Endothelial cell of umbilical vein (primary cell): Measurements from ENCODE around the gene COL18A1. TPM values are rescaled to one million over a fixed set of nuclear protein-coding genes. Genes with fewer than 3 reads are reported as not detected.

Experiments used
- BruUV-seq: library from RNA; stranded (reverse); fragments of 400-500 nt; replicated peaks from 2 replicates; lab custom pipeline; 2021; lab: Mats Ljungman, UMichigan
- CTCF ChIA-PET: fragments of 300-600, 350-600 bp; sonication (Branson Sonifier 250); formaldehyde crosslinking; loops from one replicate; lab custom pipeline; 2021; ENCODE audit warnings: antibody characterized with exemption, inconsistent platforms; lab: Charles Lee
- POLR2A ChIA-PET: fragments of 300-600, 350-600 bp; sonication (Branson Sonifier 250); formaldehyde crosslinking; loops from one replicate; lab custom pipeline; 2021; ENCODE audit warnings: antibody characterized with exemption, inconsistent platforms; lab: Charles Lee
- DNase-seq: peaks from one replicate; pipeline ENCODE4 v3.0.0-alpha.2; 2011; ENCODE audit warnings: low read depth, low spot score
- FAIRE-seq: peaks from 2 replicates; lab custom pipeline; 2011; peaks lifted over from hg19 to GRCh38; lab: Jason Lieb, UNC
- H2AFZ ChIP-seq: 2 replicates; pipeline ENCODE4 v1.6.0; 2012; ENCODE audit warnings: low read depth, low read length, control low read depth, inconsistent platforms
- H3K27ac ChIP-seq: 2 replicates; pipeline ENCODE4 v1.5.1; 2011; ENCODE audit warnings: low read depth, mild to moderate bottlenecking, control low read depth, low read length, moderate library complexity; ENCODE audit not compliant: insufficient read depth
- H3K27me3 ChIP-seq, 2 experiments: 2 replicates each; pipeline versions ENCODE4 v1.6.0 to v1.6.1; 2011; ENCODE audit warnings: low read length in 2 of 2, mixed read lengths in 1 of 2; ENCODE audit not compliant: control insufficient read depth in 2 of 2, insufficient read depth in 2 of 2
- H3K36me3 ChIP-seq, 2 experiments: 2 replicates in 1 of 2; 3 replicates in 1 of 2; pipeline ENCODE4 v1.5.1; 2011; ENCODE audit warnings: low read length in 2 of 2, mild to moderate bottlenecking in 1 of 2, moderate library complexity in 1 of 2; ENCODE audit not compliant: control insufficient read depth in 2 of 2, insufficient read depth in 2 of 2; ENCODE audit errors: extremely low read depth in 1 of 2
- H3K4me1 ChIP-seq: 3 replicates; pipeline ENCODE4 v1.5.1; 2011; ENCODE audit warnings: mild to moderate bottlenecking, low read length; ENCODE audit not compliant: control insufficient read depth, insufficient read depth; ENCODE audit errors: extremely low read depth
- H3K4me2 ChIP-seq: 2 replicates; pipeline ENCODE4 v1.6.1; 2011; ENCODE audit warnings: low read length, control low read depth, mixed read lengths; ENCODE audit not compliant: insufficient read depth
- H3K4me3 ChIP-seq, 3 experiments: fragments of 200-600 bp in 1 of 3; sonication (generic), shearing (Covaris generic) in 1 of 3; replicated peaks in 1 of 3; 2 replicates each; pipeline ENCODE4 v1.5.1; 2011 to 2016; ENCODE audit warnings: control low read depth in 3 of 3, low read length in 3 of 3, mild to moderate bottlenecking in 2 of 3, inconsistent platforms in 1 of 3, low read depth in 1 of 3, moderate library complexity in 1 of 3; ENCODE audit not compliant: insufficient read depth in 1 of 3
- H3K79me2 ChIP-seq: 2 replicates; pipeline ENCODE4 v1.6.0; 2012; ENCODE audit warnings: low read length, inconsistent platforms; ENCODE audit not compliant: control insufficient read depth, insufficient read depth
- H3K9ac ChIP-seq: replicated peaks from 2 replicates; pipeline ENCODE3; 2011; ENCODE audit warnings: low read length, control low read depth; ENCODE audit not compliant: insufficient read depth; ENCODE audit errors: extremely low read depth
- H3K9me1 ChIP-seq: replicated peaks from 3 replicates; pipeline ENCODE4 v1.6.0; 2011; ENCODE audit warnings: mild to moderate bottlenecking, low read length; ENCODE audit not compliant: control insufficient read depth, insufficient read depth; ENCODE audit errors: extremely low read depth
- H3K9me3 ChIP-seq: replicated peaks from 2 replicates; pipeline ENCODE4 v1.5.1; 2012; ENCODE audit warnings: low read length, inconsistent platforms; ENCODE audit not compliant: control insufficient read depth, insufficient read depth
- H4K20me1 ChIP-seq: replicated peaks from 2 replicates; pipeline ENCODE3; 2011; ENCODE audit warnings: mild to moderate bottlenecking, low read length; ENCODE audit not compliant: control insufficient read depth, insufficient read depth; ENCODE audit errors: extremely low read depth
- EZH2 ChIP-seq: IDR thresholded peaks from 2 replicates; pipeline ENCODE4 v1.6.1; 2012; ENCODE audit warnings: borderline replicate concordance, low read depth, mild to moderate bottlenecking, moderate library complexity, low read length, inconsistent platforms; ENCODE audit not compliant: severe bottlenecking
- FOS ChIP-seq: IDR thresholded peaks from 2 replicates; pipeline ENCODE4 v1.6.1; 2011; ENCODE audit warnings: mild to moderate bottlenecking, low read length, moderate library complexity, borderline replicate concordance; ENCODE audit not compliant: insufficient read depth
- GATA2 ChIP-seq: IDR thresholded peaks from 2 replicates; pipeline ENCODE4 v1.7.0; 2011; ENCODE audit warnings: low read depth, mild to moderate bottlenecking, moderate library complexity, mixed read lengths, low read length; ENCODE audit not compliant: insufficient read length, insufficient read depth
- MYC ChIP-seq: IDR thresholded peaks from one replicate; pipeline ENCODE4 v1.6.1; 2011; ENCODE audit warnings: mild to moderate bottlenecking, low read depth, low read length
- dilution Hi-C: fragments of 300-500 bp; cut with MboI; formaldehyde crosslinking; loops from one replicate; pipeline ENCODE4 v1.15.0; 2019; ENCODE audit warnings: low sequenced_read_pairs; ENCODE audit not compliant: extremely low pct_ligation_motif_present
- intact Hi-C: fragments of 100-400 bp; cut with micrococcal nuclease; formaldehyde crosslinking; loops from one replicate; pipeline ENCODE4 v1.10.0; 2022
- polyA plus RNA-seq, 4 experiments: library from polyadenylated mRNA; depleted of rRNA in 3 of 4; stranded (reverse) in 3 of 4; unstranded in 1 of 4; fragments of >200 nt; gene quantifications; 2 replicates each; pipeline versions ENCODE4 v1.2.1 to v1.2.3, GENCODE V29; 2011 to 2012; ENCODE audit warnings: missing spikeins in 1 of 4
- total RNA-seq: library from RNA; stranded (reverse); gene quantifications from 2 replicates; pipeline ENCODE4 v1.2.3, GENCODE V29; 2021
- TF ChIP-seq, protein P1 (sequence below), 2 donors: IDR thresholded peaks; 1 replicate in 1 of 2; 2 replicates in 1 of 2; pipeline ENCODE4 v1.5.1; 2011; ENCODE audit warnings: low read length in 2 of 2, mild to moderate bottlenecking in 2 of 2, moderate library complexity in 2 of 2, control low read depth in 1 of 2, inconsistent platforms in 1 of 2, low read depth in 1 of 2; ENCODE audit not compliant: insufficient read depth in 1 of 2; ENCODE audit errors: extremely low read depth in 1 of 2

Gene COL18A1
- total and polyA plus RNA-seq, 2 donors (not counting 3 experiments of a cell fraction or from before 2014, with no cell fraction given), result 198 to 252 TPM

DNA sequence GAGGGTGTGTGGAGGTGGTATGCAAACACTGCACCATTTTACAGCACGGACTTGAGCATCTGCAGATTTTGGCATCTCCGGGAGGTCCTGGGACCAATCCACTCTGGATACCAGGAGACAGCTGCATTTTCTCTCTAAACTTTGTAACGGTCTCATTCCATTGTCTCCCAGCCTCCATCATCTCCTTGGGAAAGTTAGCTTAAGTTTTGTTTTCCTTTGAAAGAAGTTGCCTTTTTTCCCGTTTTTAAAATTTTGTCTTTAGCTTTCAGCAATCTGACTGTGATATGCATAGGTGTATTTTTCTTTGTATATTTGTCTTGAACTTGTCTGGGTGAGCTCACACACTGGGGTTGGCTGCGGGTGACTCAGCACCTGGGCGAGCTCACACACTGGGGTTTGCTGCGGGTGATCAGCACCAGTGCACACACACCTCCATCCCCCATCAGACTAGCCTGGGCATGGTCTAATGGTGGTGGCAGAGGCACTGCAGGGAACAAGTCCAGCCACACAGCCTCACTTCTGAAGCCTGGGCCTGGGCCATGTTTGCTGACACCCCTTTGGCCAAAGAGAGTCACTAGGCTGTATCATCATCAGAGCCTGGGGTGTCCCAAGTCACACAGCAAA is 32.1 kb upstream of the COL18A1 start:
- peak; percentile 15 for FAIRE-seq
- no peak overlapping the region for H2AFZ ChIP-seq
- dilution Hi-C loops, result no loop called here
- intact Hi-C loops, result no loop called here
- no peaks in the 10 kb centered on the region for H3K9me3 ChIP-seq
- no peaks in the 10 kb centered on the region for H3K79me2 ChIP-seq
- H4K20me1 ChIP-seq, result no peaks in the 10 kb centered on the region
- CTCF ChIA-PET, result interaction anchor here (1.1 to 2.8 kb wide), 5 partner anchors 9 to 64 kb away, joined by 3 to 7 read pairs (median 5); no protein-coding TSS in a partner anchor
- BruUV-seq, result no TSS peak
- DNase-seq, result no peak
- H3K27ac ChIP-seq, result no peak overlapping the region
- H3K9me1 ChIP-seq, result no peaks in the 10 kb centered on the region
- peaks cover 0 to 1% of the 10 kb centered on the region in 2 experiments for H3K27me3 ChIP-seq
- no peak overlapping the region for H3K9ac ChIP-seq
- H3K36me3 ChIP-seq, result no peaks in the 10 kb centered on the region
- H3K4me2 ChIP-seq, result no peak overlapping the region
- TF ChIP-seq, protein P1, sequence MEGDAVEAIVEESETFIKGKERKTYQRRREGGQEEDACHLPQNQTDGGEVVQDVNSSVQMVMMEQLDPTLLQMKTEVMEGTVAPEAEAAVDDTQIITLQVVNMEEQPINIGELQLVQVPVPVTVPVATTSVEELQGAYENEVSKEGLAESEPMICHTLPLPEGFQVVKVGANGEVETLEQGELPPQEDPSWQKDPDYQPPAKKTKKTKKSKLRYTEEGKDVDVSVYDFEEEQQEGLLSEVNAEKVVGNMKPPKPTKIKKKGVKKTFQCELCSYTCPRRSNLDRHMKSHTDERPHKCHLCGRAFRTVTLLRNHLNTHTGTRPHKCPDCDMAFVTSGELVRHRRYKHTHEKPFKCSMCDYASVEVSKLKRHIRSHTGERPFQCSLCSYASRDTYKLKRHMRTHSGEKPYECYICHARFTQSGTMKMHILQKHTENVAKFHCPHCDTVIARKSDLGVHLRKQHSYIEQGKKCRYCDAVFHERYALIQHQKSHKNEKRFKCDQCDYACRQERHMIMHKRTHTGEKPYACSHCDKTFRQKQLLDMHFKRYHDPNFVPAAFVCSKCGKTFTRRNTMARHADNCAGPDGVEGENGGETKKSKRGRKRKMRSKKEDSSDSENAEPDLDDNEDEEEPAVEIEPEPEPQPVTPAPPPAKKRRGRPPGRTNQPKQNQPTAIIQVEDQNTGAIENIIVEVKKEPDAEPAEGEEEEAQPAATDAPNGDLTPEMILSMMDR (IDR thresholded peaks at IDR 0.05; ENCODE audit: extremely low read depth in 1 of 2, insufficient read depth in 1 of 2, low read depth in 1 of 2, low read length in 2 of 2), result no peak
- no peak for TF ChIP-seq MYC
- no peak for TF ChIP-seq GATA2
- no peak for TF ChIP-seq FOS
- no peak for TF ChIP-seq EZH2
- peaks cover under 1% of the 10 kb centered on the region for H3K4me1 ChIP-seq
- H3K4me3 ChIP-seq, result no peak overlapping the region
- POLR2A ChIA-PET, result no interaction called here
